ENCODE results near the gene PITPNM3. TPM values are rescaled to one million over a fixed set of nuclear protein-coding genes. Genes with fewer than 3 reads are reported as not detected.
"Not testable (repeated sequence)": the region's sequence is repeated elsewhere in the genome, so short reads cannot be mapped to it uniquely, and the experiment has no call there.

The PITPNM3 gene
- 1 to 10 TPM; 3.4 to 5.4 (median 4.4) TPM for polyA plus RNA-seq (ENCODE audit: insufficient read depth in 1 of 5, insufficient read length in 5 of 5, low replicate concordance in 1 of 5)
- long read RNA-seq, donor 1 = 0 reads
- long read RNA-seq, donor 2 = 0 reads
- long read RNA-seq, donor 3 = 0 reads
- long read RNA-seq, donor 4 = 0 reads
- long read RNA-seq, donor 5 = 0 reads
- long read RNA-seq, donor 6 = 0 reads
- long read RNA-seq, donor 7 = 0 reads
- long read RNA-seq, donor 8 = 0 reads

DNA sequence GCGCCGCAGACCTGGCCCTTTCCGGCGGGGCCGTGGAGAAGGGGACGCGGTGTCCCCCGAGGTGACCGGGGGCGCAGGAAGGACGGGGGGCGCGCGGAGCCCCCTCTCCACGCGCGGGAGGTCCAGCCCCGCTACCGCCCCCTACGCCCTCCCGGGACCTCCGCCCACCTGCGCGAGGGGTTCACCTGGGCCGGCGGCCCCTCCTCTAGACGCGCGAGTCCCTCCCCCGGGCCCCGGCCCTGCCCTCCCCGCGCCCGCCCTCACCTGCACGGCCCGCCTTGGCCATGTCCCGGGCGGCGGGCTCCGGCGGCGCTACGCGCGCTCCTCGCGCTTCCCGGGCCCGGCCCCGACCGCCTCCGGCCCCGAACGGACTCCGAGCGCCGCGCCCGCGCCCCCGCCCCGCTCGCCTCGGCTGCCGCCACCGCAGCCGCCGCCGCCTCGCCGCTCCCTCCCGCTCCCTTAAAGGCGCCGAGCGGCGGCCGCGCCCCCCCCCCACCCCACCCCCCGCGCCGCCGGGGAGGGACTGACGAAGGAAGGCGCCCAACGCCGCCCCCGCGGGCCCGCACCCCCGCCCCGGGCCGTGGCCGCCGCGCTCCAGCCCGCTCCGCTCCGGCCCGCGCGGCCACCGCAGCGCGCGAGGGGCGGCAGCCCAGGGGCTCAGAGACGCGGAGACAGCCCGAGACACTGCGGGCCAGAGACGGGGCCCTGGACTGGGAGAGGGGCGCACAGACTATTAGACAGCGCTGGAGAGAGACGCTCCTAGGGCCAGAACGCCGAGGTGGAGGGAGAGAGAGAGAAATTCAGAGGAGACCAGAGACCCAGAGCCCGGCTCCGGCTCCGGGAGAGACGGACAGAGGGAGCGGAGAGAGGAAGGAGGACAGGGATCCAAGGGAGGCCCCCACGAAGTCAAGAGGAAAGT lies at the start of gene PITPNM3:
Gene PITPNM3 (minus strand): TSS at position 435 of the 919 bp plus-strand sequence. CDS start 149 bp downstream, at position 286.
- DNase-seq = no peak

DNA sequence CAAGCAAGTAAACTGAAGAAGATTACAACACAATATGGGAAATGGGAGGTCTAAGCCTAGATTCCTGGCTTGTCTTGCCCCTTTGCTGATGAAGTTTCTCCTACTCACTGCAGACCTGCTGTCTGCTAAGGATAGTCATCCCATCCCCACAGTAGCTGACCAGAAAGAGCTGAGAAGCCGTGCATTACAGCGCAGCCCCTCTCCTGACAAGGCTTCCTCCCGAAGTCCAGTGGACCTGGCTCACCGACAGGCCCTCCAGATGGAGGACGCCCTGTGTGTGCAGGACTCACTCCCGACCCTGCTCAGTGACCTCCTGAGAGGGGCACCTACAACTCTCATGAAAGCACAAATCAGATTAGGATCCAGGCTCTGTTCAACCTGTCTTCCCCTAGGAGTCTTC lies 48.8 kb upstream of the PITPNM3 start:
- DNase-seq = no peak

DNA sequence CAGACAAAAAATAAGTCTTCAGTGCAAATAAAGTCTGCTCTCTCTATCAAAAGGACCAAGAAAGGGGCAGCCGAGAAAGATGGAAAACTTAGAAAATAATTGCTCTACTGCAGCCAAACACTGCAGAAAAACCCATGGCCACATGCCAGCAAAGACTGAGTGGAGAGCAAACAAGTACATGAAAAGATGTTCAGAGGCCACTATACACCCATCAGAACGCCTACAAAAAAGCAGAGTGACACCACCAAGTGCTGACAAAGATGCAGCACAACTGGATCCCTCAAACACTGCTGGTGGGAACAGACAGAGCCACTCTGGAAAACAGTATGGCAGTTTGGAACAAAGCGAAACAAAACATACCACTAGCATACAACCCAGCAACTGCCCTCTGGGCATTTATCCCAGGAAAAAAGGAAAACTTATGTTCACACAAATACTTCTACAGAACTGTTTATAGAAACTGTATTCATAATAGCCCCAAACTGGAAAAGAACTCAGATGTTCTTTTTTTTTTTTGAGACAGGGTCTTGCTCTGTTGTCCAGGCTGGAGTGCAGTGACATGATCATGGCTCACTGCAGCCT lies 47.5 kb upstream of the PITPNM3 start:
- DNase-seq = peak; percentile 63 to 65

DNA sequence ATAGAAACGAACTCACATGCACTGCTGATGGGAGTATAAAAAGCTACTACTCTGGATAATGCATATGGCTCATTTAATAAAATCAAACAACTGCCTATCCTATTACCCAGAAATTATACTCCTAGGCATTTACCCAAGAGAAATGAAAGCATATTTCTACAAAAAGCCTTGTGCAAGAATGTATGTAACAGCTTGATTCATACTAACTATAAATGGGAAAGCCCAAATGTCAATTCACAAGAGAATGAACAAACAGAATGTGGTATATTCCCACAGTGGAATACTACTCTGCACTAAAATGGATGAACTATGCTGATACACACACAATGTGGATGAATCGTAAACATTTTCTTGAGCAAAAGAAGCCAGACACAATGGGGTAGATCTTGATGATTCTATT lies 45.8 kb upstream of the PITPNM3 start:
- no peak for DNase-seq

DNA sequence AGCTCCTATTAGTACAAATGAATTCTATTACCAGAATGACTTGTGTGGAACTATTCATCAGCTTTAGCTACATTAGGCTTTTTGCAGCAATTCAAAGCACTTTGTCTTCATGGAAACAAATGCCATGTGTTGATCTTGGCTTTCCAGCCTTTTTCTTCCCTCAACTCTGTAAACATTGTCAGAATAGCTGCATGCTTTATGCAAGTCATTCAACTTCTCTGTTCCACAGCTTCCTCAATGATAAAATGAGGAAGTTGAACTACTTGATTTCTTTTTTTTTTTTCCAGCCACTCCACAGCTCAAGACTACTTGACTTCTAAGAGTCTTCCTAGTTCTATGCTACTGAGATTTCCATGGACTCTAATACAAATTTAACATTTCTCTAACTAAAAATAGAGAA lies 43.0 kb upstream of the PITPNM3 start:
- peak; percentile 40 to 44 for DNase-seq

DNA sequence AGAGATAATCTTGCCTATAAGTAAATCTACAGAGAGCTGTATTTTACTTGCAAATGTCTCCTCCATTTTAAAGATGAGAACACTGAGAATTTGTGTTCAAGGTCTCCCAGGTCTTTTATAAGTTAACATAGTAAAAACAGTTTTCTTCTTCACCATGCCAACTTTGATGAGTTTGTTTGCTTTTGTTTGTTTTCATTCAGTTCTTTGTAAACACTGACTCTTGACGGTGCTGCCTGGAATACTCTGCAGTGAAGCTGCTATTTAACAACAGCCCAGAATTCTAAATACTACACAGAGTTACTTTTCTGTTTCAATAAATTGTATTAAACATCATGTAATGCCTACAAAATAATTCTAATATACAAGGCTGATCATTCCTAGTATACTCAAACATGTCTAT lies 41.4 kb upstream of the PITPNM3 start:
- DNase-seq = no peak

DNA sequence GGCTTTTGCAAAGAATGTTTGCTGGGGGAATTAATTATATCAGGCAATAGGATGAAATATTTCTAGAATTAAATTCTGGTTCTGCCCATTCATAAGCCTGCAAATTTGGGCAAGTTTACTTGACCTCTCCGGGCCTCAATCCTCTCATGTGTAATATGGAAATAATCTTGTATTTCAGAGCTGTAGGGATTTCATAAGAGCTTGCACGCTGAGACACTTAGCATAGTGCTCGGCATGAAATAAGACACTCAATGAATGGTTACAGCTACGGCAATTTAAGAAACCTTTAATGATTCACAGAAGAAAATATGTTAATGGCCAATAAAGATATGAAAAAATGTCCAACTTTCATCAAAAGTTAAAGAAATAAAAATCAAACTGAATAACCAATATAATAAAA lies 40.6 kb upstream of the PITPNM3 start:
- no peak for DNase-seq

DNA sequence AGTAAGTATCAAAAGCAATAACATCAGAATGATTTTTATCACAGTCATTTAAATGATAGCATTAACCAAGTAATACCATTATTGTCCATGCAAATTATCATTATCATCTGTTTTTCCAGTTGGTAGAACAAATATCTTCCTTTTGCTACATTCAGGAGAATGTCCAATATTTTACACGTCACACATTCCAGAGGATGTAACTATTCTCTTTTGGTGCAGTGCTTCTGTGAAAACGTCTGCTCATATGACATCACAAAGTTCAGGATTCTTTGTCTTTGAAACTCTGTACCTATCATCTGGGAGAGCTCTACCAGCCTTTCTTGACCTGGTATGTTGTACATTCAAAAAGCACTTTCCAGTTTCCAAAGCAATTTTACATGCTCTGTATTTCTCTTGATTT lies 40.2 kb upstream of the PITPNM3 start:
- DNase-seq = no peak

DNA sequence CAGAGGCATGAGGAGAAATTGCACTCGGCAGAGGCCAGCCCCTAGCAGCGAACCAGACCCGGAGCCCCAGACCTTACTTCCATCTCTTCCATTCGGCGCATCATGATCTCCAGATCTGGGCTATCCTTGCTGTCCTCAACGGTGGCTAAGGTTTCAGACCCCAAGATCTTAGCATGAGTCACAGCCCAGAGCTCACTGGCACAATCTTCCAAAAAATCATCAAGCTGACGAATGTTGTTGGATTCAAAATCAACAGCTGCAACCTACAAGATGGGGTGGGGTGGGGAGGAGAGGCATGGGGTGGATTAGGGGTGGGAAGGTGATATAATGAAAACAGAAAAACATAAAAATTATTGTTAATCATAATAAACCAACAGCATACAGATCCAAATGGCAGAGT lies 39.7 kb upstream of the PITPNM3 start:
- no peak for DNase-seq

DNA sequence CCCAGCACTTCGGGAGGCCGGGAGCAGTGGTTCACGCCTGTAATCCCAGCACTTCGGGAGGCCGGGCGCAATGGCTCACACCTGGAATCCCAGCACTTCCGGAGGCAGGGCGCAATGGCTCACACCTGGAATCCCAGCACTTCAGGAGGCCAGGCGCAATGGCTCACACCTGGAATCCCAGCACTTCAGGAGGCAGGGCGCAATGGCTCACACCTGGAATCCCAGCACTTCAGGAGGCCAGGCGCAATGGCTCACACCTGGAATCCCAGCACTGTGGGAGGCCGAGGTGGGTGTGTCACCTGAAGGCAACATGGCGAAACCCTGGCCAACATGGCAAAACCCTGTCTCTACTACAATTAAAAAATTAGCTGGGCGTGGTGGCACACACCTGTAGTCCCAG lies 37.0 kb upstream of the PITPNM3 start:
- DNase-seq = not testable (repeated sequence)

DNA sequence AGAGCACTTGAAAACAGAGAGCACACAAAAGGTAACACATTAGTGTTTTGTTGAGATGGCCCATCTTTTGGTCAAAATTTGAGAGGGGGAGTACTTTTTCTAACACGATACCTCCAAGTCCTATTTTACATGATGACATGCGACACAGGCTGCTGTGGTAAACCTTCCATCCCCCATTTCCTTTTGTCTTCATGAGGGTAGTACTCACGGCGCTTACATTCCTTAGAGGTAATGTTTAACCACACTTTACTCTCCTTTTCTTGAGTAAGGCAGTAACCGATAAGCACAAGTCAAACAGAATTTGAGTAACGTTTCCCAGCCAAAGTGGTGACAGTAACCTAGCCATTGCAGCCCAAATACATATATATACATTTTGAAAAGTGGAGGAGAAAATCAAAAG lies 35.8 kb upstream of the PITPNM3 start:
- peak; percentile 29 to 34 for DNase-seq

DNA sequence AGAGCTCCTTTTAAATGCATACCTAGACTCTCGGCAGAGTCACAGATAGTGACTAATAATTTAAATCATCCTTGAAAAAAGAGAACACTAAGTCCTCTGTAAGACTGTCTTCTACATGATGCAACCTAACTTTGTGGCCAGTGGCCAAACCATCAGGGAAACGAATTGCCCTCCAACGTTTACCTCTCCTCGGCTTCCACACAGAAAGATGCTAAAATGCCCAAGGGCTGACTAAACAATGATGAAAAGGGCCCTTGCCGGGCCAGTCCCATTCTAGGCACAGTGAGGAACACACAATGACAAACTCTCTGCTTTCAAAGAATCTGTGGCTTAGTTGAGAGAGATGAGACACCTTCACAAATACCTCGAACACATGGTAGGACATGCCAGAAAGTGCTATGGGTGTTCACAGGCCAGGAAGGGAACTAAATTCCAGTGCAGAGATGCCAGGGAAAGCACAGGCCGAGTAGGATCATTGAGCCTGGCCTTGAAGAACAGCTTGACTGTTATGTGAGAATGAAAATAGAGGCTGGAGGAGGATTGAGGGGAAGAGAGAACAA lies 35.3 kb upstream of the PITPNM3 start:
- no peak for DNase-seq

DNA sequence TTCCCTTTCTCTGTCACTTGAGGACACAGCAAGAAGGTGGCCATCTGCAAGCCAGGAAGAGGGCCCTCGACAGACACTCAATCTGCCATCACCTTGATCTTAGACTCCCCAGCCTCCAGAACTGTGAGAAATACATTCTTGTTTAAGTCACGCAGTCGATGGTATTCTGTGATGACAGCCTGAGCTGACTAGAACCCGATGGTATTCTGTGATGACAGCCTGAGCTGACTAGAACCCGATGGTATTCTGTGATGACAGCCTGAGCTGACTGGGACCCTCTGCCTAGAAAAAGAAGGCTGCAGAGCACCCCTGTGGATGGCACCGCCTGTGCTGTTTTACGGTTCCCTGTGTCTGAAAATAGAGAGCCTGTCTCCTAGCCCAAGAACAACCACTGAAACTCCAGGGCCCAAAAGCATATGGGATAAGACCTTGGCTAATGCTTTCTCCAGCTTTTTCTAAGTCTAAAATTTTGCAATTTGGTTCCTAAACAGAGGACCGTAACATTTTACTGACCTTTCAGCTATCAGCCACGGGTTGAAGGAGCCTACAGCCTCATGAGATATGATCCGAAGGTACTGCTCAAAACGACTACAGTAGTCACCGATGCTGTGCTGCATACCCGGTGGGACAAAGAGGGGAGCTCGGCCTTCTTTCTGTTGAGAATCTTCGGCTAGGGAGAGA lies 33.1 kb upstream of the PITPNM3 start:
- no peak for DNase-seq

DNA sequence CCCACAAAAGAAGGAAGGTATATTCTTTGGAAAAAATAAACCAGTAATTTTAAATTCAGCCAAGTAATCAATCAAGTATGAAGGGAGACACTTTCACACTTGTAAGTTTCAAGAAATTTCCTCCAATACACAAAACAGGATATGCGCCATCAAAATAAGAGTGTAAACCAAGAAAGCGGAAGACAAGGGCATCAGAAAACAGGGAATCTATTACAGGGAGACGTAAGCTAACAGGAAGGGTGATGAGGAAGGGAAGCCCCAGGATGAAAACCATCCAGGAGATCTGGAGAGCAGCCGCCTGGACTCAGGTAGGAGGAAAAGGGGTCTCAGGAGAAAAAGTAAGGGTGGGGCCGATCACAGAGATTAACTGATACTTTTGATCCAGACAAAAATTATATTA lies 31.8 kb upstream of the PITPNM3 start:
- DNase-seq = no peak

DNA sequence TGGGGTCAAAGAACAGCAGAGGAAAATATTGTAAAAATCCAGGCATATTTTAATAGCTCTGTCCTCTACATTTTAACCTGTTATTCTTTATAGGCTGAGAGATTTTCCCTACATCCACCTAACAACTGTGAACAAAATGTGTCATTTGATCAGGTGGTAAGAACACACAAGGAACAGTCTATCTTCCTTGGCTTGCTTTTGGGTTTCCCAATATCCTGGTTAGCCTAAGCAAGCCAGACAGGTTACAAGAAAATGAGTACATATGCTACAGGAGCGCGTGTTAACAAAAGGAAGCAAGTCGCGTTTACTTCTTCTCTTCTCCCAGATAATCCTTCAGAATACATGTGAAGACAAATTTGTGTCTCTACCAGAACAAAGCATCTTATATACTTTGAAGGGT lies 31.0 kb upstream of the PITPNM3 start:
- DNase-seq = no peak

DNA sequence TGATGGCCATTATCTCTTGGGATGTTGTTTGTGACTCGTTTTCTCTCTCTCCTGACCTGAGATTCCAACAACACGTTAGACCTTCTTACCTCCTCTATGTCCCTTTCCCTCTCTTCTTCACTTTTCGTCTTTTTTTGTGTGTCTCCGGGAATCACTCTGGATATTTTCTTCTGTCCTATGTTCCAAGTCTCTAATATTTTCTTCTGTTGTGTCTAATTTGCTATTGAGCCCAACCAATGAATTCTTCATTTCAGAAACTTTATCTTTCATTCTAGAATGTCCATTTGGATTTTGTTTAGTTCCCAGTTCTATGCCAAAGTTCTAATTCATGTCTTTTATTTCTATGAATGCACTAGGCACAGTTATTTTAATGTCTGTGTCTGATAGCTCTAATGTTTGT lies 27.1 kb upstream of the PITPNM3 start:
- DNase-seq = no peak

DNA sequence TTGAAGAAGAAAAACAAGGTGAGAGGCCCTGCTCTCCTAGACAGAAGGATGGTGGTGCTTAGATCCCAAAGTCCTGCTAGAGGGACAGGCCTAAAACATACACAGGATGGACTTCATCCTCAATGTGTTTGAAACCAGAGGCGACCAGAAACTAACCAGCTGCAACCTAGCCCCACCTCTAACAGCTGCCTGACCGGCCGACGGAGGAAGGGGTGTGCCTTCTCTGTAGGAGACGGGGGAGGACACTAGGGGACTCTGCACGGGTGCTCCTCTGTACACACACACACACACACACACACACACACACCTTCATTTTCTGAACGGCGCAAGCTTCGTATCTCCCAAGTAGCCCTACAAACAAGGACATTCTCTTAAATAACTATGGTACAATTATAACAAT lies 24.3 kb upstream of the PITPNM3 start:
- DNase-seq = no peak

DNA sequence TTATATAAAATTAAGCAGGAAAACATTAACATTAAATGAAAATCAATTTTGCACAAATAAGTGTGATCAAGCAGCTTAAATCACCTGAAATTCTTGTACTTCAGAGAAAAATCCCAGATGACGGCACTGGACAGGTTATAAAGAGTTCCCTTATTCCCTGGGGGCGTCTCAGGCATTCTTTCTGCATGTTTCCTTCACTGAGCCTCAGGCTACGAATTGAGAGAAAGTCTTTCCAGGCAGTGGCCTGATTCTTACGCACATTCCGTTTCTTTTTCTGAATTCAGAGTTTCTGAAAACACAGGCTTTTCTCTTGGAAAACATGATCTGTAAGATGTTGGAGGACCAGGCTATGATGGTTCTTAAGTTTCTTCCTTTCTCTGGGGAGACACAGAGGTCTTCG lies 22.1 kb upstream of the PITPNM3 start:
- DNase-seq = no peak

DNA sequence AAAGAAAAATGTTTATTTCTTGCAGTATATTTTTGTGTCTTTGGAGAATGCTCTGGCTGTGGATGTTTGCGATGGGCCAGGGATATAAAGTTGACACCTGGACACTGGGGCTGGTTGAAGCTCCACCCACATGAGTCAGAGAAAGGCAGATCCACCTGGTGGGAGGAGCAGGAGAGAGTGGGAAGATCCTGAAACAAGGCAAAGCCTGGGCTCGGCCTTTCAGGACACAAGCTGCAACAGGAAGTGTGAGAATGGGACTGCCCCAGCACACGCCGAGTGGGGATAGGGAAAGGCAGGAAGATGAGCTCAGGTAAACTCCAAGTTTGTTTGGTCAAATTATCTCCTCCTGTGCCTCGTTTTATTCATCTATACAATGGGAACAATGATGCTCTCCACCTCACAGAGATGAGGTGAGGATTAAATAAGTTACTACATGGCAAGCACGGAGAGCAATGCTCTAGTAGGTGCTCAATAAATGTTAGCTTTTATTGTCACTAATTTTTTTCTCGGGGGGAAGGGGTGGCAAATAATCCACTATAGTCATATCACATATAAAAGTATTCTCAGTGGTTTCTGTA lies 21.4 kb upstream of the PITPNM3 start:
- DNase-seq = no peak

DNA sequence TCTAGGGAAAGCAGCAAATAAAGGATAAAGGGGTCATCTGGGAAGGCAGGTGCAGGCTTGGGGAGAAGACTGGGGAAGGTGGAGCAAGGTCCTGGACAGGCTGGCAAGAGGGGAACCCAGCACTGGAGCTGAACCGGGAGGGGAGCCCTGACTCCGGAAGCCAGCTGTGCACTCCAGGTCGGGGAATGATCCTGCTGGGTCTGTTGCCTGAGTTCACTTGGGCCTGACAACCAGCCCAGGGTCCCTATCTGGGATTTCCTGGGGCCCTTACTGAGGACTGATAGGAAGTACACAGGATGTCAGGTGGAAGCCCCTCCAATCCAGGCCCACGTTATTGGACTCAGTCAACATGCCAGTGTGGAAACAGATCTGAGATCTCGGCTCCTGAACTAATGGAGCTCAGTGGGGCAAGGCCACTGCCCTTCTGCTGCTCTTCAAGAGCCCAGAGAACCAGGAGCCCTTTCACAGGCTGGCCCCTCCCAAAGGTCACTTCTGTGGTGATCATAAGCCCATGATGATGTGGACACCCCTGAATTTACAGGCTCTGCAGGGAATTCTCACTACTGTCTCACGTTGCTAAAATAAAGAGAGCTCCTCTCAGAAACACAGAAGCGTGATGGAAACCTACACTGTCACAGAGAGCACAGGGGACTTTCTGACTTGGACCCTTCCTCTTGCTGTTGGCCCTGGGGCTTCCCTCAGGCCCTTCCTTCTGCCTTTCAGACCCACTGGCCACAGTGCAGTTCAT lies 19.9 kb upstream of the PITPNM3 start:
- no peak for DNase-seq

DNA sequence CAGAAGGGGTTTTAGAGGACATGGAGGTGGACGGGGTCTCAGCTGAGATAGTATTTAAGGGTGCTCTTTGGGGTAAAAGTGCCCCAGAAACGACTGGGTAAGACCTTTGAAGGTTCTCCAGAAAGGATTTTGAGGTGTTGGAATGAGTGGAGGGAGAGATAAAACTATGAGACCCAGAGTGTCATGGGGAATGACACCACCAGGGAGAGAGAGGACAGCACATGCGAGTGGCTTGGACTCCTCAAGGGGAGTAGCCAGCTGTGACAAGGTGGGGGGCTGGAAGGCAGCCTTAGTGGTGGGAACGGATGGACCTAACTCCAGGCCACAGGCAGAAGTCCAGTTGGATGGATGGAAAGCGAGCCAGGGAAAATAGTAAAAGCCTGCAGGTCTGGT lies 19.2 kb upstream of the PITPNM3 start:
- DNase-seq = no peak
